ENCODE data around the gene TRIM47. TPM values are rescaled to one million over a fixed set of nuclear protein-coding genes. Genes with fewer than 3 reads are reported as not detected.

The TRIM47 gene
- total RNA-seq, 6 experiments from 2014 or later: 9.1 to 27.0 (median 21.5) TPM

- DNase-seq (peak in 1 of 3 donors; percentile 9), ATAC-seq (no peak)
- intact Hi-C loops (cut with DNase I): loop anchor here in 1 of 2 donors (10.0 kb wide), 1 partner anchor 71 kb away; no protein-coding TSS in a partner anchor
- WGBS (ENCODE audit: insufficient coverage, low coverage, low lambda C conversion rate, missing lambda C conversion rate): no CpG with 5 or more reads among the region's 12 CpGs
- TF ChIP-seq POLR2A (IDR thresholded peaks at IDR 0.05) (no peak), CTCF (IDR thresholded peaks at IDR 0.05) (no peak)
- H3K4me3 ChIP-seq: no peak overlapping the region
- H3K9me3 ChIP-seq: no peaks in the 10 kb centered on the region
- H3K4me1 ChIP-seq: peaks cover 0 to 22% (median 0%) of the 10 kb centered on the region in 4 donors
- no peaks in the 10 kb centered on the region for H3K27me3 ChIP-seq
- peaks cover 0 to 36% (median 1%) of the 10 kb centered on the region in 4 donors for H3K36me3 ChIP-seq
- no peak overlapping the region for H3K27ac ChIP-seq
These were observed 52.5 kb downstream of the TRIM47 start for GRCh38 chr17:75825748-75826370.

GRCh38 chr17:75825149-75825552 is 53.2 kb downstream of the TRIM47 start:
- H3K9me3 ChIP-seq: no peaks in the 10 kb centered on the region
- H3K36me3 ChIP-seq: peaks cover 0 to 30% (median 2%) of the 10 kb centered on the region in 4 donors
- no peak overlapping the region for H3K27ac ChIP-seq
- H3K27me3 ChIP-seq: no peaks in the 10 kb centered on the region
- DNase-seq: no peak
- WGBS (ENCODE audit: insufficient coverage, low coverage, low lambda C conversion rate, missing lambda C conversion rate): 66% methylated on average over 2 of the region's 13 CpGs
- no peak for TF ChIP-seq CTCF (IDR thresholded peaks at IDR 0.05)
- intact Hi-C loops (cut with DNase I): loop anchor here in 1 of 2 donors (10.0 kb wide), 1 partner anchor 70 kb away; no protein-coding TSS in a partner anchor
- no peak overlapping the region for H3K4me3 ChIP-seq
- H3K4me1 ChIP-seq: peaks cover 0 to 22% (median 0%) of the 10 kb centered on the region in 4 donors
- ATAC-seq: no peak

GRCh38 chr17:75824666-75825065 is 53.7 kb downstream of the TRIM47 start:
- intact Hi-C loops (cut with DNase I): loop anchor here in 1 of 2 donors (10.0 kb wide), 1 partner anchor 70 kb away; no protein-coding TSS in a partner anchor
- Histone ChIP-seq H3K27ac (no peak overlapping the region), H3K27me3 (no peaks in the 10 kb centered on the region), H3K4me1 (peaks cover 0 to 22% (median 0%) of the 10 kb centered on the region in 4 donors), H3K9me3 (no peaks in the 10 kb centered on the region), H3K36me3 (peaks cover 0 to 30% (median 3%) of the 10 kb centered on the region in 4 donors), H3K4me3 (no peak overlapping the region)
- no peak for DNase-seq
- no peak for ATAC-seq
- WGBS (ENCODE audit: insufficient coverage, low coverage, low lambda C conversion rate, missing lambda C conversion rate): no CpG with 5 or more reads among the region's 2 CpGs
- no peak for TF ChIP-seq POLR2A (IDR thresholded peaks at IDR 0.05)
- TF ChIP-seq CTCF (IDR thresholded peaks at IDR 0.05): no peak

Other genes with a start within 250 kb of the TRIM47 start
- under 1 TPM in 5 of 6 experiments, not detected in 1; 0.06 to 0.78 (median 0.29) TPM for gene SMIM5, start 245.1 kb downstream of the TRIM47 start, total RNA-seq
- 10 to 100 TPM; 13.5 to 24.8 (median 18.4) TPM for gene RECQL5, start 211.4 kb downstream of the TRIM47 start, total RNA-seq
- gene SAP30BP, start 211.2 kb downstream of the TRIM47 start, total RNA-seq: 10 to 100 TPM; 24.0 to 36.0 (median 27.0) TPM
- 1 to 10 TPM in 5 of 6 experiments, under 1 TPM in 1; 0.92 to 4.1 (median 2.0) TPM for gene ITGB4, start 157.1 kb downstream of the TRIM47 start, total RNA-seq
- gene GALK1, start 113.4 kb downstream of the TRIM47 start, total RNA-seq: 10 to 100 TPM; 38.6 to 87.4 (median 76.9) TPM
- gene UNK, start 93.8 kb downstream of the TRIM47 start, total RNA-seq: 10 to 100 TPM in 4 of 6 experiments, 1 to 10 TPM in 2; 5.8 to 29.2 (median 11.1) TPM
- 10 to 100 TPM in 3 of 6 experiments, 1 to 10 TPM in 3; 3.4 to 12.5 (median 10.7) TPM for gene UNC13D, start 34.2 kb downstream of the TRIM47 start, total RNA-seq
- gene WBP2, start 23.2 kb downstream of the TRIM47 start, total RNA-seq: 10 to 100 TPM; 57.5 to 99.2 (median 68.7) TPM
- gene TRIM65, start 18.4 kb upstream of the TRIM47 start, total RNA-seq: 1 to 10 TPM; 5.9 to 8.1 (median 7.6) TPM
- gene MRPL38, start 26.3 kb upstream of the TRIM47 start, total RNA-seq: 10 to 100 TPM; 46.1 to 79.8 (median 57.3) TPM
- 1 to 10 TPM in 5 of 6 experiments, under 1 TPM in 1; 0.86 to 3.1 (median 2.7) TPM for gene FBF1, start 62.5 kb upstream of the TRIM47 start, total RNA-seq
- 100 to 1,000 TPM; 112 to 202 (median 190) TPM for gene ACOX1, start 100.6 kb upstream of the TRIM47 start, total RNA-seq
- 10 to 100 TPM in 5 of 6 experiments, 1 to 10 TPM in 1; 6.9 to 25.2 (median 14.1) TPM for gene TEN1, start 100.7 kb upstream of the TRIM47 start, total RNA-seq
- 10 to 100 TPM in 1 of 6 experiments, 1 to 10 TPM in 5; 2.2 to 11.0 (median 3.1) TPM for gene CDK3, start 122.3 kb upstream of the TRIM47 start, total RNA-seq
- gene EVPL, start 148.7 kb upstream of the TRIM47 start, total RNA-seq: under 1 TPM in 1 of 6 experiments, not detected in 5; 0.62 TPM
- gene SRP68, start 193.9 kb upstream of the TRIM47 start, total RNA-seq: 10 to 100 TPM; 31.0 to 37.0 (median 35.1) TPM
- gene GALR2, start 196.2 kb upstream of the TRIM47 start, total RNA-seq: under 1 TPM in 1 of 6 experiments, not detected in 5; 0.18 TPM
- gene ZACN, start 200.6 kb upstream of the TRIM47 start, total RNA-seq: not detected
- 10 to 100 TPM; 38.5 to 57.9 (median 50.6) TPM for gene EXOC7, start 225.2 kb upstream of the TRIM47 start, total RNA-seq